Measurements from ENCODE around the gene DPYSL5. TPM values are rescaled to one million over a fixed set of nuclear protein-coding genes. Genes with fewer than 3 reads are reported as not detected.

Gene DPYSL5
- polyA plus RNA-seq, 3 donors: 0.01 to 0.06 TPM; not detected in 1

DNA sequence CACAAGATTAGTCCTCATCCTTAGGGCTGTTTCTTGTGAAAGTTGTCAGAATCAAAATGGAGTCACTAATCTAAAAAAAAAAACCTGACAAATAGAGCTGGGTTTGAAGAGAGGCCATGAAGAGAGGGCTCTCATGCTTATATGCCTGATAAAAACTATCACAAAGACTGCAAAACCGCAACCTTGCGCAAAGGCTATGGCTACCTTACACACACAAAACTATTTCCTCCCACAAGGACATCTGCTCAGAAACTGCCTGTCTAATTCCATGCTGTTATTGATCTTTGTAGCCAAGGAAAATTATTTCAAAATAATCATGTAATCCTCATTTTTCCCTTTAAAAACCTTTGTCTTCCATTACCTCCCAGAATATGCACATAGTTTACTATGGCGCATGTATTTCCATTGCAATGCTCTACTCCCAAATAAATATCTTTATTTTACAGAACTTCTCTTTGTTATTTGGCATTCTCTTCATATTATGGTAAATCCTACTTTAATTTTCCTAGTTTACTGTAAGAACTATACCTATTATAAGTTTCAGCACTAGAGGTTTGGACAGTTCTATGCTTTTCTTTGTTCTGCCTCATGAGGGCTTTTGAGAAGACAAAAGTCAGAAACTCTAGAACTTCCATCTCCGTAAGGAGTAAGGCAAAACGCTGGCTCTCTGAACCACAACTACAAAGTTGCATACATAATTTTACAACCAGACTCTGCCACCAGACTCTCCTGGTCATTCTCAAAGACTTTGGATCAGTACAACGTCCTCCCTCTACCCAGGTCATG, 9.6 kb upstream of the DPYSL5 start:
- whole genome bisulfite sequencing, 3 donors: 49 to 52% (median 50%) methylated on average over 6 of the region's 6 CpGs
- no peak overlapping the region for H3K27ac ChIP-seq (ENCODE audit: low read depth, low read length)

- WGBS, 3 donors: 77 to 88% (median 78%) methylated on average over 4 of the region's 4 CpGs
- H3K27ac ChIP-seq (ENCODE audit: low read depth, low read length): no peak overlapping the region
These were observed 6.9 kb upstream of the DPYSL5 start for GRCh38 chr2:26840937-26841610.

DNA sequence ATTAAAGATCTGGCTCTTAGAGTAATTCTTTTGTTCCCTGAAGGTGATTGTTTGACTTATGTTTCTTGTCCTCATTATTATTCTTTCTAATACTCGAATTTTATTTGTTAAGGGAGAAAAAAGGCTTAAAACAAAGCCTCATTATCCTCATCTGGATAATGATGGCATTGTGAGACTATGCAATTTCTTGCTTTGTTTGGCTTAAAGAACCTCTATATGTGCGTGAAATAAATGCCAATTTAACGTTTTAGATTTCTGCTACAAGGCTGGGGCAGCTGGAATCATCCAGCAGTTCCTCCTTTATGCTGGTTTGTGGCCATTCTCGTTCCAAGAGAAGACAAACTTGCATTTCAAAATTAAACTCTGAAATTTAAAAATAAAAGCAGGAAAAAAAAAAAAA, 4.9 kb upstream of the DPYSL5 start:
- no peak overlapping the region for H3K27ac ChIP-seq (ENCODE audit: low read depth, low read length)
- 45 to 53% (median 49%) methylated on average over 4 of the region's 4 CpGs for WGBS, 3 donors

- 47 to 67% (median 60%) methylated on average over 8 of the region's 8 CpGs for WGBS, 3 donors
- H3K27ac ChIP-seq (ENCODE audit: low read depth, low read length): no peak overlapping the region
These were observed 2.9 kb upstream of the DPYSL5 start for GRCh38 chr2:26845021-26845420.

GRCh38 chr2:26846334-26847306, 1.3 kb upstream of the DPYSL5 start:
- 5 to 6% (median 6%) methylated on average over 39 of the region's 39 CpGs for WGBS, 3 donors
- no peak overlapping the region for H3K27ac ChIP-seq (ENCODE audit: low read depth, low read length)

DNA sequence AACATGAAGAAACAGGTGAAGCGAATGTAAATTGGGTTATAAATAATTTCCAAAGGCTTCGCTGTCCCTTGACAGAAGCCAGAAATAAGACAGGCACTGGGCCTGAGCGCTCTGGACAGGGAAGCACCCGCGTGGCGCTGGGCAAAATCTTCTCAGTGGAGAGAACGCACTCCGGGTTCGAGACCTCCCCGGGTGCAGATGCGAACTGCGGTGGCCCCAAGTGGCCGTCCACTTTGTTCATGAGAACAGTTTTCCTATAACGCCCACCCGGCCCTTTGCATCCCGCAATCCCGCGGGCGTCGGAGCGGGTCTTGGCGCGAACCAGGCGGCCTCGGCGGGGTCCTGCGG, 651 bp upstream of the DPYSL5 start:
- WGBS, 3 donors: 2 to 6% (median 3%) methylated on average over 27 of the region's 27 CpGs

DNA sequence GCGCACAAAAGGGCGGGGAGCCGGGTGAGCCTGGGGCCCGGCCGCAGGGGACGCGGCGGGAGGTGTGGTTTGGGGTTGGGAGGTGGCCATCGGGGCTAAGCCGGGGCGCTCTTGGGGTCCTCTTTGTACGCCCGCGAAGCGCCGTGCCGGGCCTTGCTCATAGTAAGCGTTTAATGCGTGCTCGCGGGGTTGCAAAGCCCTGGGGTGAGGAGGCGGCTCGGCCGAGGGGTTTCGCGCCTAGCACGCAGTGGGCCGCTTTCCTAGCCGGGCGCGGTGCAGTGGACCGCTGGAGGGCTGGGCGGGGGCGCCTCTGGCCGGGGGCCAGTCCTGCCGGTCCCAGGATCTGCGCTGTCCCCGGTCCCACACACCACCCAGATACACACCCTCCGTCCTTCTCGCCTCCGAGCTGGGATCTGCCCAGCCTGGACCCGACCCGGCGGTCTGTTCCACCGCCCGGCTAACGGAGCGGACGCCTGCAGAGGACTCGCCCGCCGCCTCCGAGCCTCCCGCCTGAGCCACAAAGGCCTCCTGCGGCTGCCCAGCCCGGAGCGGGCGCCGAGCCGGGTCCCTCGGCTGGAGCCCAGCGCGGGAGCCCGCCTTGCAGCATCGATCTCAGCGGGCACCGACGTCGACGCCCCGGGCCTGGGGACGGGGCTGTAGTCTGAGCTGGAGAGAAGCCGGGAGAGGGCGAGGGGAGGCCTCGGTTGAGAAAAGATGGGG, 564 bp downstream of the DPYSL5 start:
- WGBS, 3 donors: 1 to 2% (median 1%) methylated on average over 49 to 75 of the region's 75 CpGs
- no peak overlapping the region for H3K27ac ChIP-seq (ENCODE audit: low read depth, low read length)

More for the DNA sequence above, 651 bp upstream of the DPYSL5 start:
- no peak overlapping the region for H3K27ac ChIP-seq (ENCODE audit: low read depth, low read length)

- WGBS, 3 donors: 1 to 3% (median 2%) methylated on average over 70 to 75 of the region's 75 CpGs
- no peak overlapping the region for H3K27ac ChIP-seq (ENCODE audit: low read depth, low read length)
These were observed 1.4 kb downstream of the DPYSL5 start for GRCh38 chr2:26849056-26849999.

DNA sequence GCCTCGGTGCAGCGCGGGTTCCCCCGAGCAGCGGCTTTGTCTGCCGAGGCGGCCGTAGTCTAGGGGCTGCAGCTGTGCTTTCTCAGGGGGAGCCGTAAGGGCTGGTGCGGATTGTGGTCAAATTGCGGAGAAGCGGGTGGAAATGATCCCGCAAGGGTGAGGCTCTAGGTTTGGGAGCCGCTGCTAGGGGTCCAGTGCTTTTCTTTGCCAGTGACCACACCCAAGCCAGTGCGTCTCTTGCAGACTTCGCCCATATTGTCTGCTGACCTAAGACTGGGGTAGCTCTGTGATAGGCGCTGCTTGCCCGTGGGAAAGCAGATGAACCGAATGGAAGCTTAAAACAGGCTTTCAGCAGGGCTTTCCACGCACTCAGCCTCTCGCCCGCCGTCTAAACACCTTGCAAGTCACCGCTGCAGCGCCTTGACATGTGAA, 2.1 kb downstream of the DPYSL5 start:
- 20 to 30% (median 28%) methylated on average over 25 of the region's 25 CpGs for WGBS, 3 donors
- H3K27ac ChIP-seq (ENCODE audit: low read depth, low read length): no peak overlapping the region

DNA sequence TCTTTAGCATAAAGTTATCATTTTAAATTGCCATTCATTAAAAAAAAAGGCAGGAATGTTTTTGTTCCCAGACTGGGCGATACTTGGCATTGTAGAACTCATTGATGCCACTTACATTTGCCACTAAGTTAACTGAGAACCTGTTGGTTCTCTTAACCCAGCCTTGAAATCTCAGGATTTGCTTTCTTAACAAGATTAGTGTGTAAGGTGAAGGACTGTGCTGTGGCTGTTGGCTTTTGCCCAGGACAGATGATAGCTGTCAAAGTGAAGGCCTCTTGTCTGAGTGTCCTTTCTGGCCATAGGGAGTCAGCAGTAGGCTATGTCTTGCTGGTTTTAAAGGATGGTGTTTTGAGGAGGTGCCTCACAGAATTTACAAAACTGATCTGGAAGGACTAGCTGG, 2.6 kb downstream of the DPYSL5 start:
- 62 to 96% (median 92%) methylated on average over 1 of the region's 1 CpG for WGBS, 3 donors
- no peak overlapping the region for H3K27ac ChIP-seq (ENCODE audit: low read depth, low read length)

DNA sequence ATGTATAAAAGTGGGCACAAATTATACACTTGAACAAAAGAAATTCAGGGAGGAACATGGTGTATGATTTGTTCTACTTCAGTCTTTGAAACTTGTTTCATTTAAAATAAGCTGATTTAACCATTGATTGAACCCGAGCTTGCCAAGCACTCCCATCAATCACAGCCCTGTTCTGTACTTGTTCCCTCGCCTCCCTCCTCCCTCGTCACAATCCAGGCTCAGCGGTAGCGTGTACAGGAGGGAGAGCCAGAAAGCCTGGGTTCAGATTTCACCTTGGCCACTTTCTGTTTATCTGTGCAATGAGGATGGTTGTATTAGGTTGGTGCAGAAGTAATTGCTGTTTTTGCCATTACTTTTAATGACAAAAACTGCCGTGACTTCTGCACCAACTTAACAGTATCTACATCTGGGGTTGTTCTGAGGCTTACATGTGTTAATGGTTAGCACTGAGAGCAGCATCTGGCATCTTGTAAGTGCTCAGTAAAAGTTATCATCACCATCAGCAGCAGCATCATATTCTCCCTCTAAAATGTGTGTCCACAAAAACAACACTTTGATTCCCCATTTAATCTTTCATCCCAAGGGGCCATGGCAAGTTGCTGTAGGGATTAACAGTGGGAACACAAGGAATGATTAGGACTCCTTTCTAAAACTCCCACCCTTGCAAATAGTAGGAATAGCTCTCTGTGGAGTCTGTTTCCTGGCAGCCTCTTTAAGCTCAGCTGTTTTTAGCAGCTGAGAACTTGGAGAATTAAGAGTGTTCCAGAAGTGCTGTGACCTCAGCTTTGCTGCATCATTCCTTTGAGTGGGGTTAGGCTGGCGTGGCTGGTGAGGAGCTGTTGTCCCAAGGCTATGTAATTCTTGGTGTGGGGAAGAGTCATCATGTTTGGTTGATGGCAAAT, 4.7 kb downstream of the DPYSL5 start:
- 34 to 70% (median 46%) methylated on average over 7 of the region's 7 CpGs for WGBS, 3 donors
- H3K27ac ChIP-seq (ENCODE audit: low read depth, low read length): no peak overlapping the region

DNA sequence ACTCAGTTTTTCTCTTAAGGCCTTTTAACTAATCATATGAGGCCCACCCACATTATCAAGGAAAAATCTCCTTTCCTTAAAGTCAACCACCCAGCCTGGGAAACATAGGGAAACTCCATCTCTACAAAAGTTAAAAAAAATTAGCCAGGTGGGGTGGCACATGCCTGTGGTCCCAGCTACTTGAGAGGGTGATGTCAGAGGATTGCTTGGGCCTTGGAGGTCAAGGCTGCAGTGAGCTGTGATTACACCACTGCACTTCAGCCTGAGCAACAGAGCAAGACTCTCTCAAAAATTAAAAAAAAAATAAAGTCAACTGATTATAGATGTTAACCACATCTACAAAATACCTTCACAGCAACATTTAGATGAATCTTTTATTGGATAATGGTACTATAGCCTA, 5.8 kb downstream of the DPYSL5 start:
- no peak overlapping the region for H3K27ac ChIP-seq (ENCODE audit: low read depth, low read length)

DNA sequence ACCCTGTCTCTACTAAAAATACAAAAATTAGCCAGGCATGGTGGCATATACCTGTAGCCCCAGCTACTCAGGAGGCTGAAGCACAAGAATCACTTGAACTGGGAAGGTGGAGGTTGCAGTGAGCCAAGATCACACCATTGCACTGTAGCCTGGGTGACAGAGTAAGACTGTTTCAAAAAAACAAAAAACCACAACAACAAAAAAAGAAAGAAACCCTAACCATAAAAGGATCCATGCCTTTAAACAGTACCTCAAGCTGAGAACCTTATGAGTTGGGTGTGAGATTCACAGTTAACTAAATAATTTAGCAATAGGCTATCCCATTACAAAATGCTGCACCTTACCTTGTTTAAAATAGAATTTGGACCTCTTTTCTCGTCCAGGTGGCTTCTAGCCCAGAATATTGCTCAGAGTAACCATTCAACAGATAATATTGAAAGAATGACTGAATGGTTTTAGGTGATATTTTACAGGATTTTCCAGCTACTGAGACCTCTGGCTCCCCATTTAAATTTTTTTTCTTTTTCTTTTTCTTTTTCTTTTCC, 6.4 kb downstream of the DPYSL5 start:
- WGBS, 3 donors: 60 to 81% (median 78%) methylated on average over 1 of the region's 1 CpG
- H3K27ac ChIP-seq (ENCODE audit: low read depth, low read length): no peak overlapping the region

DNA sequence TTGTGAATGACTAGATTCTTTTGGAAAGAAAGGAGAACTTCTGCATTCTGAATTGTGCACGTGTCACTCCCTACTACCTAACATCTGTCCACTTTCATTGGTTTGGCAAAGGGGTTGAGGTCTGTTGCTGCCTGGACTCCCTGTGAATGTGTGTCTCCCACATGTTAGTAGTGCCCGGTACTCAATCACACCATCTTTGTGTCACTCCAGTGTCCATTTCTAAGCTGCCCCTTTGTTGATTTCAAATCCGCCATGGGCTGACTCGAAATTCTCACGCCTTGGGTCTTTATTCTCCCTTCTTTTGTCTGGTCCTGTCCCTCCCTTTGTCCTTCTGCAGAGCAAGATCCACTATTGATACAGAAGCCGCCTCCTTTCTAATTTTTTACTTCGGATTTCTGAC, 7.5 kb downstream of the DPYSL5 start:
- WGBS, 3 donors: 75 to 86% (median 83%) methylated on average over 7 of the region's 7 CpGs
- H3K27ac ChIP-seq (ENCODE audit: low read depth, low read length): no peak overlapping the region

GRCh38 chr2:26859622-26860021, 11.7 kb downstream of the DPYSL5 start:
- WGBS, 3 donors: 82 to 87% (median 87%) methylated on average over 4 of the region's 4 CpGs
- H3K27ac ChIP-seq (ENCODE audit: low read depth, low read length): no peak overlapping the region

DNA sequence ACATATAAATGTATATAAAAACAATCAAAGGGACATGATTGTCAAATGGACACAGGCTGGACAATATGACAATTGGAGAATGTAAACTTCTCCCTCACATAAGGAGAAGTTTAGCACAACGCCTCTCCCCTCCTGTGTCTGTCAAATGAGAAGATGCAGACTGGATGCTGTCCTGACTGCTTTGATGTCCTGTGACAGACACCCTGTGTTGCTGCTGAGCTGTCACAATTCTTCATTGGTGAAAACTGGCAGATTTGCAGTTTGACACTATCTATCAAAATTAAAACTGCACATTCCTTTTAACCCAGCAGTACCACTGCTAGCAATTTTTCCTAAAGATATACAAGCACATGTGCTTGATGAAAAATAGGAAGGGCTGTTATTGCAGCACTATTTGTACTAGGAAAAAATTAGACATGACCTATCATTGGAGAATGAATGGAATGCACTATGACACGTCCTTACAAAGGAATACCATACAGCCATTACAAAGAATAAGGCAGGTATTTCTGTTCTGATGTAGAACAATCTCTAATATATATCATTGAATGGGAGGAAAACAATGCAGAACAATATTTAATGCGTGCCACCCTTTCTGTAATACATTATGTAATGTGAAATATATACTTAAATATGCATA, 12.4 kb downstream of the DPYSL5 start:
- 62 to 75% (median 64%) methylated on average over 3 of the region's 3 CpGs for WGBS, 3 donors
- H3K27ac ChIP-seq (ENCODE audit: low read depth, low read length): no peak overlapping the region
